ENCODE measurements around the gene IHH. TPM values are rescaled to one million over a fixed set of nuclear protein-coding genes. Genes with fewer than 3 reads are reported as not detected.

IHH gene
- total and polyA plus RNA-seq, 8 donors, result 0.58 to 59.1 (median 11.2) TPM

DNA sequence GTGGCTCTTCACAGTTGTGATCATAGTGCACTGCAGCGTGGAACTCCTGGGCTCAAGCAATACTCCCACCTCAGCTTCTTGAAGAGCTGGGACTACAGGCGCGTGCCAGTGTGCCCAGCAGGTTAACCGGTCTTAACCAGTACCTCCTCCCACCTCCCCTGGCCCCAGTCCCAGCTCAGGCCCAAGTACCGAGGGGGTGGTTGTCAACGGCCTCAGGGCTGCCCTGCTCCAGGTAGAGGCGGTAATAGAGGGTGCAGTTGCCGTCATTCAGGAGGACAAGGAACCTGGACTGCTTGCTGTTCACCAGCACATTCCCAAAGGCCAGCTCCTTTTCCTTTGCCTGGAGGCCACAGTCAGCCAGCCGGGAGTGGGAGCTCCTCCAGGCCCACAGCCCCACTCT is 39.1 kb downstream of the IHH start:
- WGBS, 5 donors, result 74 to 80% (median 77%) methylated on average over 4 to 9 of the region's 9 CpGs
- Histone ChIP-seq H3K27ac (no peak overlapping the region), H3K4me1 (no peaks in the 10 kb centered on the region), H3K4me3 (no peak overlapping the region), H3K9me3 (no peaks in the 10 kb centered on the region), H3K27me3 (peaks cover 0 to 44% (median 0%) of the 10 kb centered on the region in 3 donors), H3K36me3 (no peaks in the 10 kb centered on the region)
- TF ChIP-seq POLR2A (IDR thresholded peaks at IDR 0.05), result no peak
- TF ChIP-seq EP300 (IDR thresholded peaks at IDR 0.05), result no peak
- no peak for TF ChIP-seq POLR2AphosphoS5 (IDR thresholded peaks at IDR 0.05)
- no peak for TF ChIP-seq CTCF (IDR thresholded peaks at IDR 0.05)
- no peak for DNase-seq
- intact Hi-C loops (cut with DNase I; ENCODE audit: low total_unique reads), result loop anchor here (10.0 kb wide), 2 partner anchors 133 to 283 kb away; partner anchors contain the start of gene PTPRN

- intact Hi-C loops (cut with DNase I; ENCODE audit: low total_unique reads), result loop anchor here (10.0 kb wide), 2 partner anchors 134 to 284 kb away; partner anchors contain the start of gene PTPRN
- 49 to 69% (median 64%) methylated on average over 9 to 11 of the region's 11 CpGs for WGBS, 5 donors
- no peak for TF ChIP-seq POLR2A (IDR thresholded peaks at IDR 0.05)
- TF ChIP-seq EP300 (IDR thresholded peaks at IDR 0.05), result no peak
- no peak for TF ChIP-seq POLR2AphosphoS5 (IDR thresholded peaks at IDR 0.05)
- no peak for TF ChIP-seq CTCF (IDR thresholded peaks at IDR 0.05)
- no peak overlapping the region for H3K4me3 ChIP-seq
- H3K4me1 ChIP-seq, result no peaks in the 10 kb centered on the region
- no peaks in the 10 kb centered on the region for H3K36me3 ChIP-seq
- H3K9me3 ChIP-seq, result no peaks in the 10 kb centered on the region
- DNase-seq, result peak in 1 of 2 donors; percentile 54
- peaks cover 0 to 44% (median 0%) of the 10 kb centered on the region in 3 donors for H3K27me3 ChIP-seq
- no peak overlapping the region for H3K27ac ChIP-seq
Observed at GRCh38 chr2:219020604-219021365, 39.9 kb downstream of the IHH start.

DNA sequence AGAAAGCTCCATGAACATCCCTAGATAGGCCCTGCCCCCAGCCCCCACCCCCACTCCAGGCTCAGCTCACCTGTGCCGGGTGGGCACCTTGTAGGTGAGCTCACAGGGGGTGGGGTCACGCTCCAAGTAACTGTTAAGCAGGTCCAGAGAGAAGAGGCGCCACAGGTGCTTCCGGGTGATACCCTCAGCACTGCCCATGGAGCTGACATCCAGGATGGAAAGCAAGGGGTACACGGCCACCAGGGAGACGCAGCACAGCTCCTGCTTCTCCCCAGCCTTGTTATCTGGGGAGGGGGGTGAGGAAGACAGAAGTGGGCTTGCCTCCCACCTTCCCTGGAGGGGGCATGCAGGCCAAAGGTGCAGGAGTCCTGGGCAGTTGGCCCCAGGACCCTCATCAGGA is 41.3 kb downstream of the IHH start:
- DNase-seq, result no peak
- intact Hi-C loops (cut with DNase I; ENCODE audit: low total_unique reads), result no loop called here
- H3K27me3 ChIP-seq, result peaks cover 0 to 44% (median 0%) of the 10 kb centered on the region in 3 donors
- TF ChIP-seq CTCF (IDR thresholded peaks at IDR 0.05) (no peak), EP300 (IDR thresholded peaks at IDR 0.05) (no peak), POLR2AphosphoS5 (IDR thresholded peaks at IDR 0.05) (no peak), POLR2A (IDR thresholded peaks at IDR 0.05) (no peak)
- WGBS, 5 donors, result 74 to 88% (median 84%) methylated on average over 6 of the region's 6 CpGs
- no peak overlapping the region for H3K4me3 ChIP-seq
- no peaks in the 10 kb centered on the region for H3K36me3 ChIP-seq
- H3K4me1 ChIP-seq, result no peaks in the 10 kb centered on the region
- no peak overlapping the region for H3K27ac ChIP-seq
- no peaks in the 10 kb centered on the region for H3K9me3 ChIP-seq

DNA sequence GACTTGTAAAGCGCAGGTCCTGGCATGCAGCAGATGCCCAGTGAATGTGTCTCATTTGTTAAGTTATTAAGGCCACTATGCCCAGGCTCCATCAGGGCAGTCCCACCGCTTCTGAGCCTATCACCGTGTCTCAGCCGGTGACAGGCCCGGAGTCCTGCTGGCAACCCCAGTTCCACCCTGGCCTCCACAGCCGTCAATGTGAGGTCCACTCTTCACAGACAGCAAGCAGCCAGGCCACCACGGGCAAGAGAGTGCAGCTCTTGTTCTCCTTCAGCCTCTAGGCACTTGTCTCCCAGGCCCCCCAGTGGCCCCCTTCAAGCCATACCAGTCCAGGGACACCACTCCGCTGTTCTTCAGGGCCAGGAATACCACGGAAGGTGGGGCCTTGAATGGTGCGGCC is 42.0 kb downstream of the IHH start:
- H3K27ac ChIP-seq, result no peak overlapping the region
- 88 to 94% (median 91%) methylated on average over 4 to 10 of the region's 10 CpGs for WGBS, 5 donors
- H3K4me1 ChIP-seq, result no peaks in the 10 kb centered on the region
- no peaks in the 10 kb centered on the region for H3K36me3 ChIP-seq
- no peak for DNase-seq
- no peaks in the 10 kb centered on the region for H3K9me3 ChIP-seq
- H3K4me3 ChIP-seq, result no peak overlapping the region
- TF ChIP-seq POLR2AphosphoS5 (IDR thresholded peaks at IDR 0.05) (no peak), EP300 (IDR thresholded peaks at IDR 0.05) (no peak), POLR2A (IDR thresholded peaks at IDR 0.05) (no peak), CTCF (IDR thresholded peaks at IDR 0.05) (no peak)
- intact Hi-C loops (cut with DNase I; ENCODE audit: low total_unique reads), result no loop called here
- H3K27me3 ChIP-seq, result peaks cover 0 to 51% (median 0%) of the 10 kb centered on the region in 3 donors

All from stomach (tissue), 9 donors.